Peyer's patch (tissue), 4 donors: ENCODE measurements around the gene ABCD1. TPM values are rescaled to one million over a fixed set of nuclear protein-coding genes. Genes with fewer than 3 reads are reported as not detected.
"Not testable (repeated sequence)": the region's sequence is repeated elsewhere in the genome, so short reads cannot be mapped to it uniquely, and the experiment has no call there.

Source experiments
- DNase-seq, 3 donors: peaks; one replicate each; pipeline ENCODE4 v3.0.0-alpha.2; 2017 to 2019
- H3K27ac ChIP-seq, 4 donors: fragments of 200-600 bp; sonication (generic); one replicate each; pipeline ENCODE4 v1.5.1; 2016 to 2019
- H3K27me3 ChIP-seq, 2 donors: fragments of 200-600 bp; sonication (generic); one replicate each; pipeline ENCODE4 v1.5.1; 2019
- H3K36me3 ChIP-seq, 3 donors: fragments of 200-600 bp; sonication (generic); one replicate each; pipeline ENCODE4 v1.5.1; 2016 to 2019
- H3K4me1 ChIP-seq, 4 donors: fragments of 200-600 bp; sonication (generic); one replicate each; pipeline ENCODE4 v1.5.1; 2016 to 2019
- H3K4me3 ChIP-seq, 4 donors: fragments of 200-600 bp; sonication (generic); 1 replicate in 3 of 4; 2 replicates in 1 of 4; pipeline ENCODE4 v1.5.1; 2016 to 2019; ENCODE audit warnings: mild to moderate bottlenecking in 1 of 4
- H3K9me3 ChIP-seq, 4 donors: fragments of 200-600 bp; sonication (generic); one replicate each; pipeline ENCODE4 v1.5.1; 2016 to 2019; ENCODE audit warnings: mild to moderate bottlenecking in 1 of 4
- CTCF ChIP-seq, 6 experiments: fragments of 450-650 bp in 4 of 6; fragments of 200-600 bp in 2 of 6; sonication (generic) in 1 of 6; IDR thresholded peaks; one replicate each; pipeline ENCODE4 v1.5.1; 2017 to 2019; ENCODE audit warnings: antibody characterized with exemption in 6 of 6, mild to moderate bottlenecking in 3 of 6, moderate library complexity in 1 of 6
- POLR2A ChIP-seq, 2 donors: fragments of 450-650 bp; IDR thresholded peaks; one replicate each; pipeline ENCODE4 v1.5.1; 2017; ENCODE audit warnings: antibody characterized with exemption in 2 of 2, mild to moderate bottlenecking in 2 of 2, moderate library complexity in 2 of 2
- total RNA-seq, 4 donors: library from RNA; depleted of rRNA; stranded (reverse); fragments of >200 nt; gene quantifications; one replicate each; pipeline ENCODE4 v1.1.0, GENCODE V29; 2016

The ABCD1 gene
- total RNA-seq, 4 donors from 2014 or later: 14.9 to 94.2 (median 68.0) TPM

DNA sequence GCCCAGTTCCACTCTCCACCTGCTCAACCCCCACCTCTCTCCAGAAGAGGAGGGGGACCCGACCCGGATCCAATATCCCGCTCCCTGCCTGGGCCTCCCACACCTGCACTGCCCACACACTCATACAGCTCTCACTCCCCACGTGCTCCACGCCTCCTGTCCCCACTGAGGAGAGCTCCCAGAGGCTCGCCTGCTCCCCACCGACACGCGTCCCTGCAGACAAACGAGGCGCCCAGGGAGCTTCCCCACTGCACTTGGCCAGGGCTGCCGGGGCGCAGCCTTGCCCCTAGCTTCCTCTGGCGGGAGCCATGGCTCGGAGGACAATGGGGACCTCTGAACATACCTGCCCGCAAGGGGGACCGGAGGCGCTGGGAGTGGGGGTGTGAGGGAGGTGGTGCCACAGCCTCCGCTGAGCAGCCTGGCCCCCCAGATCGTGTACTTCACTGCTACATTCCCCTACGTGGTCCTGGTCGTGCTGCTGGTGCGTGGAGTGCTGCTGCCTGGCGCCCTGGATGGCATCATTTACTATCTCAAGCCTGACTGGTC is 32.0 kb upstream of the ABCD1 start:
- no peaks in the 10 kb centered on the region for H3K27me3 ChIP-seq
- H3K9me3 ChIP-seq: no peaks in the 10 kb centered on the region
- no peak overlapping the region for H3K4me3 ChIP-seq
- H3K4me1 ChIP-seq: peaks cover 0 to 6% (median 0%) of the 10 kb centered on the region in 4 donors
- DNase-seq: peak in 1 of 3 donors; percentile 34
- no peaks in the 10 kb centered on the region for H3K36me3 ChIP-seq
- TF ChIP-seq CTCF (IDR thresholded peaks at IDR 0.05): no peak
- no peak for TF ChIP-seq POLR2A (IDR thresholded peaks at IDR 0.05)
- no peak overlapping the region for H3K27ac ChIP-seq

DNA sequence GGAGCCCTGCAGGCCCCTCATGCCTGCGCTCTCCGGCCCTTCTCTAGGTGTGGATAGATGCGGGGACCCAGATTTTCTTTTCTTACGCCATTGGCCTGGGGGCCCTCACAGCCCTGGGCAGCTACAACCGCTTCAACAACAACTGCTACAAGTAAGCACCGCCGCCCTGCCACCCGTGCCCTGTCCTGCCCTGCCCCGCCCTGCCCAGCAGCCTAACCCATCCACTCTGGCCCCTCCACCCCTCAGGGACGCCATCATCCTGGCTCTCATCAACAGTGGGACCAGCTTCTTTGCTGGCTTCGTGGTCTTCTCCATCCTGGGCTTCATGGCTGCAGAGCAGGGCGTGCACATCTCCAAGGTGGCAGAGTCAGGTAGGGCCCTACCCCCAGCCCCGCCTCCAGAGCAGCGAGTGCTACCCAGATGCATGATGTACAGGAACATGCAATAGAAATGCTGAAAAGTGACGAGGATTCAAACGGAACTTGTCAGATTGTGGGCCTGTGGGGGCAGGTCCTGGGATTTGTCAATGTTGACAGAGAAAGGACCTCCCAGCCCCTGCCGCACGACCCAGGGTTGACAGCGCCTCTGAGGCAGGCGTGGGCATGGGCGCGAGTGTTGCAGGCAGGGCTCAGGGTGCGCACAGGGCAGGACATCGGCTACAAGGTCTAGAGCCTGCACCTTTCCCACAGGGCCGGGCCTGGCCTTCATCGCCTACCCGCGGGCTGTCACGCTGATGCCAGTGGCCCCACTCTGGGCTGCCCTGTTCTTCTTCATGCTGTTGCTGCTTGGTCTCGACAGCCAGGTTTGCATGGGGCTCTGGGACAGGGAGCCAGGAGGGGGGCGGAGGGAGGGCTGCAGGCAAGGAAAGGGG is 31.2 kb upstream of the ABCD1 start:
- Histone ChIP-seq H3K9me3 (no peaks in the 10 kb centered on the region), H3K27me3 (no peaks in the 10 kb centered on the region), H3K4me3 (no peak overlapping the region), H3K27ac (peak overlapping the region in 1 of 4 donors; percentile 48), H3K4me1 (peaks cover 0 to 6% (median 0%) of the 10 kb centered on the region in 4 donors), H3K36me3 (no peaks in the 10 kb centered on the region)
- TF ChIP-seq CTCF (IDR thresholded peaks at IDR 0.05): no peak
- no peak for TF ChIP-seq POLR2A (IDR thresholded peaks at IDR 0.05)
- DNase-seq: peak in 1 of 3 donors; percentile 39

DNA sequence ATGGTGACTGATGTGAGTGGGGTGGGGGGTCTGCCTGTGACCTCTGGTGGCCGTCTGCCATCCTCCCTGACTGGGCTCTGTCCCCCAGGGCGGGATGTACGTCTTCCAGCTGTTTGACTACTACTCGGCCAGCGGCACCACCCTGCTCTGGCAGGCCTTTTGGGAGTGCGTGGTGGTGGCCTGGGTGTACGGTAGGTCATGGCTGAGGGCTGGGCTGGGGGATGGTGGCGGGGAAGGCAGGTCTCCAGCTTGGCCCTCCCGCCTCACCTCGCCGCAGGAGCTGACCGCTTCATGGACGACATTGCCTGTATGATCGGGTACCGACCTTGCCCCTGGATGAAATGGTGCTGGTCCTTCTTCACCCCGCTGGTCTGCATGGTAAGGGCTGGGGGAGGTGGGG is 30.4 kb upstream of the ABCD1 start:
- not testable (repeated sequence) for H3K9me3 ChIP-seq, H3K4me1 ChIP-seq, H3K36me3 ChIP-seq, H3K27me3 ChIP-seq, DNase-seq, H3K4me3 ChIP-seq
- peak overlapping the region in 2 of 4 donors; percentile 48 to 67 for H3K27ac ChIP-seq

GRCh38 chrX:153694687-153695270 is 29.9 kb upstream of the ABCD1 start:
- TF ChIP-seq CTCF (IDR thresholded peaks at IDR 0.05) (no peak), POLR2A (IDR thresholded peaks at IDR 0.05) (no peak)
- DNase-seq: peak in 1 of 3 donors; percentile 71
- H3K36me3 ChIP-seq: no peaks in the 10 kb centered on the region
- H3K27me3 ChIP-seq: no peaks in the 10 kb centered on the region
- no peak overlapping the region for H3K4me3 ChIP-seq
- no peaks in the 10 kb centered on the region for H3K9me3 ChIP-seq
- peak overlapping the region in 2 of 4 donors; percentile 67 to 74 for H3K27ac ChIP-seq
- no peaks in the 10 kb centered on the region for H3K4me1 ChIP-seq

GRCh38 chrX:153696100-153696499 is 28.6 kb upstream of the ABCD1 start:
- no peaks in the 10 kb centered on the region for H3K9me3 ChIP-seq
- no peak overlapping the region for H3K27ac ChIP-seq
- H3K4me1 ChIP-seq: peaks cover 0 to 8% (median 0%) of the 10 kb centered on the region in 4 donors
- no peaks in the 10 kb centered on the region for H3K27me3 ChIP-seq
- TF ChIP-seq CTCF (IDR thresholded peaks at IDR 0.05) (no peak), POLR2A (IDR thresholded peaks at IDR 0.05) (no peak)
- H3K36me3 ChIP-seq: peaks cover 0 to 2% (median 0%) of the 10 kb centered on the region in 3 donors
- H3K4me3 ChIP-seq: no peak overlapping the region
- no peak for DNase-seq

GRCh38 chrX:153696538-153696937 is 28.1 kb upstream of the ABCD1 start:
- H3K9me3 ChIP-seq, DNase-seq, H3K36me3 ChIP-seq, H3K4me3 ChIP-seq, H3K27ac ChIP-seq, H3K4me1 ChIP-seq, H3K27me3 ChIP-seq: not testable (repeated sequence)

DNA sequence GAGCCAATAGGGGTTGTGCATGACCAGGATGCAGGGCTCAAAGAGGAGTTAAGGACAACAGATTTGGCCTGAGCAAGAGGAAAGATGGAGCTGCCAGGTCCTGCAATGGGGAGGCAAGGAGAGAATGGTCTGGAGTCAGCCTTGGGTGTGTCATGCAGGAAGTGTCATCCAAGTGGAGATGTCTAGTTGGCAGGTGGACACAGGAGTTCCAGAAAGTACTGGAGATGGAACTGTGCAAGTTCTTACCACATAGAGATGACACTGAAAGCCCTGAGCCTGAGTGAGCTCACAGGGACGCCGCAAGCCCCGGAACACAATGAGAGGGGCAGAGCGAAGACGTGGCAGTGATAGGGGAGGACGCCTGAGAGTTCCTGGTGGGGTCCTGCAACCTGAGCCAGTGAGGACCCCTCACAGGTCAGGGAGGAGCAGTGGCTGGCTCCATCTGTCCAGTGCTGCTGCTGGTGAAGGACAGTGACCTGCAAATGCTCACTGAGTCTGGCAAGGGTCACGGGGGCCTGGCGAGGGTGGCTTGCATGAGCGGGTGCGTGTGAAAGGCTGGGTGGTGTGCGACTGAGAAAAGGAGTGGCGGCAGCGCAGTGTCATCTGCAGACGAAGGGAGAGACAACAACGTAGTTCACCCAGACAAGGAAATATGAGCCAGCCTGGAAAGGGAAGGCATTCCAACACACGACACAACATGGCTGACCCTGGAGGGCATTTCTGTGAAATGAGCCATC is 27.5 kb upstream of the ABCD1 start:
- H3K27me3 ChIP-seq, H3K9me3 ChIP-seq, H3K4me1 ChIP-seq, H3K4me3 ChIP-seq, DNase-seq: not testable (repeated sequence)
- Histone ChIP-seq H3K27ac (peak overlapping the region in 1 of 4 donors; percentile 5), H3K36me3 (peaks cover 0 to 13% (median 0%) of the 10 kb centered on the region in 3 donors)
